Esophagus squamous epithelium (tissue), 5 donors: Measurements from ENCODE around the gene DAP. TPM values are rescaled to one million over a fixed set of nuclear protein-coding genes. Genes with fewer than 3 reads are reported as not detected.

Experiments used
- DNase-seq: peaks from one replicate; lab custom pipeline; 2025; lab: John Stamatoyannopoulos, UW
- H3K27ac ChIP-seq, 4 donors: fragments of 200-600 bp; sonication (generic); one replicate each; pipeline ENCODE4 v1.5.1; 2016 to 2019; ENCODE audit warnings: mild to moderate bottlenecking in 1 of 4
- H3K27me3 ChIP-seq, 4 donors: fragments of 200-600 bp; sonication (generic); 1 replicate in 3 of 4; 2 replicates in 1 of 4; pipeline versions ENCODE4 v1.5.1 to v1.6.0; 2017 to 2021; ENCODE audit warnings: antibody characterized with exemption in 1 of 4
- H3K36me3 ChIP-seq, 3 donors: fragments of 200-600 bp; sonication (generic); one replicate each; pipeline ENCODE4 v1.5.1; 2016 to 2019
- H3K4me1 ChIP-seq, 3 donors: fragments of 200-600 bp; sonication (generic); one replicate each; pipeline ENCODE4 v1.5.1; 2017 to 2019
- H3K4me3 ChIP-seq, 4 donors: fragments of 200-600 bp; sonication (generic); 1 replicate in 3 of 4; 2 replicates in 1 of 4; pipeline ENCODE4 v1.5.1; 2016 to 2019; ENCODE audit warnings: mild to moderate bottlenecking in 2 of 4, moderate library complexity in 1 of 4
- H3K9me3 ChIP-seq, 3 donors: fragments of 200-600 bp; sonication (generic); one replicate each; pipeline ENCODE4 v1.5.1; 2016 to 2019
- CTCF ChIP-seq, 6 experiments: fragments of 450-650 bp in 4 of 6; fragments of 200-600 bp in 2 of 6; sonication (generic) in 2 of 6; IDR thresholded peaks; one replicate each; pipeline ENCODE4 v1.5.1; 2016 to 2019; ENCODE audit warnings: antibody characterized with exemption in 6 of 6, mild to moderate bottlenecking in 4 of 6, moderate library complexity in 4 of 6
- POLR2A ChIP-seq, 4 donors: fragments of 450-650 bp; IDR thresholded peaks; one replicate each; pipeline ENCODE4 v1.6.1; 2017; ENCODE audit warnings: antibody characterized with exemption in 4 of 4, mild to moderate bottlenecking in 4 of 4, moderate library complexity in 3 of 4
- WGBS, 2 donors: methylation state at CpG; one replicate each; pipeline ENCODE4 v1.1.5; 2018; 5-methylcytosine and 5-hydroxymethylcytosine counted together
- intact Hi-C: fragments of 100-400 bp; cut with DNase I; formaldehyde crosslinking; loops from one replicate; pipeline ENCODE4 v1.15.0; 2022
- total RNA-seq, 4 donors: library from RNA; depleted of rRNA; stranded (reverse); fragments of >200 nt; gene quantifications; one replicate each; pipeline ENCODE4 v1.1.0, GENCODE V29; 2016
- donor health status: DM: yes; HTN: yes; CAD: no.

Gene DAP
- total RNA-seq, 4 donors from 2014 or later = 15.7 to 35.5 (median 29.5) TPM

- no peak overlapping the region for H3K27ac ChIP-seq
- no peaks in the 10 kb centered on the region for H3K4me1 ChIP-seq
- H3K4me3 ChIP-seq = no peak overlapping the region
- no peaks in the 10 kb centered on the region for H3K9me3 ChIP-seq
- intact Hi-C loops = no loop called here
- H3K36me3 ChIP-seq = peaks cover 0 to 23% (median 0%) of the 10 kb centered on the region in 3 donors
- no peak for DNase-seq
- 89 to 100% methylated on average over 4 to 10 of the region's 13 CpGs for WGBS, 2 donors
- no peaks in the 10 kb centered on the region for H3K27me3 ChIP-seq
- no peak for TF ChIP-seq CTCF (IDR thresholded peaks at IDR 0.05)
- no peak for TF ChIP-seq POLR2A (IDR thresholded peaks at IDR 0.05)
Measured at GRCh38 chr5:10688651-10689171, 72.3 kb downstream of the DAP start.

- Histone ChIP-seq H3K9me3 (no peaks in the 10 kb centered on the region), H3K4me1 (no peaks in the 10 kb centered on the region), H3K4me3 (no peak overlapping the region), H3K36me3 (peaks cover 0 to 41% (median 6%) of the 10 kb centered on the region in 3 donors), H3K27me3 (no peaks in the 10 kb centered on the region), H3K27ac (no peak overlapping the region)
- no peak for DNase-seq
- no peak for TF ChIP-seq POLR2A (IDR thresholded peaks at IDR 0.05)
- no peak for TF ChIP-seq CTCF (IDR thresholded peaks at IDR 0.05)
- intact Hi-C loops = no loop called here
- WGBS, 2 donors = 96% methylated on average over 2 of the region's 2 CpGs
Measured at GRCh38 chr5:10686890-10687289, 74.1 kb downstream of the DAP start.

GRCh38 chr5:10685115-10685521 is 75.9 kb downstream of the DAP start:
- Histone ChIP-seq H3K9me3 (no peaks in the 10 kb centered on the region), H3K36me3 (peaks cover 6 to 59% (median 7%) of the 10 kb centered on the region in 3 donors), H3K4me3 (no peak overlapping the region), H3K27me3 (no peaks in the 10 kb centered on the region), H3K27ac (no peak overlapping the region), H3K4me1 (no peaks in the 10 kb centered on the region)
- TF ChIP-seq CTCF (IDR thresholded peaks at IDR 0.05) (no peak), POLR2A (IDR thresholded peaks at IDR 0.05) (no peak)
- WGBS, 2 donors = 60 to 61% methylated on average over 5 to 6 of the region's 6 CpGs
- DNase-seq = no peak
- intact Hi-C loops = no loop called here

- H3K27me3 ChIP-seq = no peaks in the 10 kb centered on the region
- WGBS, 2 donors = 61 to 68% methylated on average over 9 to 11 of the region's 11 CpGs
- H3K4me1 ChIP-seq = no peaks in the 10 kb centered on the region
- H3K4me3 ChIP-seq = no peak overlapping the region
- peaks cover 6 to 64% (median 9%) of the 10 kb centered on the region in 3 donors for H3K36me3 ChIP-seq
- intact Hi-C loops = no loop called here
- TF ChIP-seq POLR2A (IDR thresholded peaks at IDR 0.05) (no peak), CTCF (IDR thresholded peaks at IDR 0.05) (no peak)
- H3K9me3 ChIP-seq = no peaks in the 10 kb centered on the region
- DNase-seq = no peak
- no peak overlapping the region for H3K27ac ChIP-seq
Measured at GRCh38 chr5:10684303-10685086, 76.5 kb downstream of the DAP start.

- intact Hi-C loops = no loop called here
- Histone ChIP-seq H3K4me3 (no peak overlapping the region), H3K27ac (no peak overlapping the region), H3K4me1 (no peaks in the 10 kb centered on the region), H3K36me3 (peaks cover 6 to 69% (median 14%) of the 10 kb centered on the region in 3 donors), H3K9me3 (no peaks in the 10 kb centered on the region), H3K27me3 (no peaks in the 10 kb centered on the region)
- no peak for DNase-seq
- TF ChIP-seq CTCF (IDR thresholded peaks at IDR 0.05) (no peak), POLR2A (IDR thresholded peaks at IDR 0.05) (no peak)
- 87 to 97% methylated on average over 10 to 13 of the region's 16 CpGs for WGBS, 2 donors
Measured at GRCh38 chr5:10682801-10683525, 78.1 kb downstream of the DAP start.
